Measurements from ENCODE around the gene SLC16A7.

DNA sequence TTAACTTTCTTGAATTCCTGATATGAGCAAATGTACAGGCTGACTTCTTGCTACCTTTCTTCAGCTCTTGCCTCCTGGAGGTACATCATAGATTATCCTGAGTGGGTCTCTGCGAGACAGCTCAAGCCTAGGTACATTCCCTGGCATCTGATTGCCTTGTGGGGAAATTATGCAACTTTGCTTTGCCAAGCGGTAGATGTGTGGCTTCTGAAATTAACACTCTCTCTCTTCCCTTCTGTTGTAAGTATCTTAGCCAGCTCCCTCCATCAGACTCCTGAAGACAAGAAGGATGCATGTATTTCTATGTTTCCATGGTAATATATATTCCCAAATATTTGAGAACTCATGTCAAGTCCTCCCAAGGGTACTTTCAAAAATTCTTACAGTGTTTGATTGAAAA is 16.2 kb upstream of the SLC16A7 start:
- TF ChIP-seq, protein P1, sequence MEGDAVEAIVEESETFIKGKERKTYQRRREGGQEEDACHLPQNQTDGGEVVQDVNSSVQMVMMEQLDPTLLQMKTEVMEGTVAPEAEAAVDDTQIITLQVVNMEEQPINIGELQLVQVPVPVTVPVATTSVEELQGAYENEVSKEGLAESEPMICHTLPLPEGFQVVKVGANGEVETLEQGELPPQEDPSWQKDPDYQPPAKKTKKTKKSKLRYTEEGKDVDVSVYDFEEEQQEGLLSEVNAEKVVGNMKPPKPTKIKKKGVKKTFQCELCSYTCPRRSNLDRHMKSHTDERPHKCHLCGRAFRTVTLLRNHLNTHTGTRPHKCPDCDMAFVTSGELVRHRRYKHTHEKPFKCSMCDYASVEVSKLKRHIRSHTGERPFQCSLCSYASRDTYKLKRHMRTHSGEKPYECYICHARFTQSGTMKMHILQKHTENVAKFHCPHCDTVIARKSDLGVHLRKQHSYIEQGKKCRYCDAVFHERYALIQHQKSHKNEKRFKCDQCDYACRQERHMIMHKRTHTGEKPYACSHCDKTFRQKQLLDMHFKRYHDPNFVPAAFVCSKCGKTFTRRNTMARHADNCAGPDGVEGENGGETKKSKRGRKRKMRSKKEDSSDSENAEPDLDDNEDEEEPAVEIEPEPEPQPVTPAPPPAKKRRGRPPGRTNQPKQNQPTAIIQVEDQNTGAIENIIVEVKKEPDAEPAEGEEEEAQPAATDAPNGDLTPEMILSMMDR (IDR thresholded peaks at IDR 0.05): no peak
- TF ChIP-seq EP300 (IDR thresholded peaks at IDR 0.05): no peak
- no peak for TF ChIP-seq POLR2A (IDR thresholded peaks at IDR 0.05)
- no peak for TF ChIP-seq POLR2AphosphoS5 (IDR thresholded peaks at IDR 0.05)

Measured in upper lobe of left lung (tissue), 4 donors.